OCI-LY7 (cell line): Measurements from ENCODE around the gene TEX14. TPM values are rescaled to one million over a fixed set of nuclear protein-coding genes. Genes with fewer than 3 reads are reported as not detected.
A peak's percentile ranks its signal among the peaks of the same experiment; 100 is the strongest.
"Not testable (repeated sequence)": the region's sequence is repeated elsewhere in the genome, so short reads cannot be mapped to it uniquely, and the experiment has no call there.

Experiments used
- BruUV-seq: library from RNA; stranded (reverse); fragments of 400-500 nt; replicated peaks from 2 replicates; lab custom pipeline; 2021; lab: Mats Ljungman, UMichigan
- CTCF ChIA-PET: fragments of 300-600 bp; sonication (Branson Sonifier 250); formaldehyde crosslinking; loops from one replicate; lab custom pipeline; 2022; ENCODE audit warnings: antibody characterized with exemption; ENCODE audit not compliant: unreplicated experiment; lab: Charles Lee
- POLR2A ChIA-PET: fragments of 300-600 bp; sonication (Branson Sonifier 250); formaldehyde crosslinking; loops from one replicate; lab custom pipeline; 2022; ENCODE audit warnings: antibody characterized with exemption; lab: Charles Lee
- DNase-seq: peaks from one replicate; pipeline ENCODE4 v3.0.0-alpha.2; 2015; ENCODE audit warnings: low spot score
- H2AFZ ChIP-seq: fragments of 200-600 bp; sonication (generic), shearing (Covaris generic); 2 replicates; pipeline ENCODE4 v1.6.1; 2014; ENCODE audit warnings: mild to moderate bottlenecking, antibody characterized with exemption, low read length, moderate library complexity
- H3K27ac ChIP-seq: fragments of 200-600 bp; sonication (generic); 2 replicates; pipeline ENCODE4 v1.5.1; 2014; ENCODE audit warnings: mixed run types, low read depth, mild to moderate bottlenecking, moderate library complexity, low read length, inconsistent platforms; ENCODE audit not compliant: poor library complexity, severe bottlenecking
- H3K36me3 ChIP-seq: fragments of 200-600 bp; sonication (generic); 2 replicates; pipeline ENCODE4 v1.6.1; 2014; ENCODE audit warnings: mild to moderate bottlenecking, antibody characterized with exemption, low read length, moderate library complexity, mixed read lengths; ENCODE audit not compliant: insufficient read depth
- H3K4me1 ChIP-seq: fragments of 200-600 bp; sonication (generic); 2 replicates; pipeline ENCODE4 v1.5.1; 2014; ENCODE audit warnings: mild to moderate bottlenecking, low read length; ENCODE audit not compliant: insufficient read depth, poor library complexity, severe bottlenecking
- H3K4me2 ChIP-seq: fragments of 200-600 bp; sonication (generic); 2 replicates; pipeline ENCODE4 v1.6.1; 2014; ENCODE audit warnings: mild to moderate bottlenecking, low read length
- H3K4me3 ChIP-seq: fragments of 200-600 bp; sonication (generic); 2 replicates; pipeline ENCODE4 v1.5.1; 2014; ENCODE audit warnings: mild to moderate bottlenecking, low read depth, low read length; ENCODE audit not compliant: poor library complexity, severe bottlenecking
- H3K79me2 ChIP-seq: fragments of 200-600 bp; sonication (generic); 2 replicates; pipeline ENCODE4 v1.6.1; 2016; ENCODE audit warnings: low read depth, mild to moderate bottlenecking, low read length, moderate library complexity, mixed read lengths; ENCODE audit not compliant: insufficient read depth
- H3K9me2 ChIP-seq: fragments of 200-600 bp; sonication (generic); 2 replicates; pipeline ENCODE4 v1.6.1; 2016; ENCODE audit warnings: mild to moderate bottlenecking, low read length, mixed read lengths; ENCODE audit not compliant: insufficient read depth
- H3K9me3 ChIP-seq: fragments of 200-600 bp; sonication (generic); 2 replicates; pipeline ENCODE4 v1.6.1; 2014; ENCODE audit warnings: mild to moderate bottlenecking, mixed run types, low read length, mixed read lengths
- H4K20me1 ChIP-seq: fragments of 200-600 bp; sonication (generic); 2 replicates; pipeline ENCODE4 v1.6.1; 2014; ENCODE audit warnings: mild to moderate bottlenecking, antibody characterized with exemption, low read length, moderate library complexity, mixed read lengths; ENCODE audit not compliant: insufficient read depth
- EZH2phosphoT487 ChIP-seq: fragments of 200-600 bp; sonication (generic); IDR thresholded peaks from 2 replicates; pipeline ENCODE4 v1.6.1; 2018; ENCODE audit warnings: low read depth, borderline replicate concordance, mild to moderate bottlenecking, mixed run types, antibody characterized with exemption, low read length, moderate library complexity, mixed read lengths
- intact Hi-C: fragments of 100-400 bp; cut with micrococcal nuclease; formaldehyde crosslinking; loops from one replicate; pipeline ENCODE4 v1.10.0; 2022; ENCODE audit not compliant: unreplicated experiment
- total RNA-seq, 2 experiments: library from RNA; depleted of rRNA in 1 of 2; stranded (reverse); fragments of >200 nt in 1 of 2; shearing (Covaris generic) in 1 of 2; gene quantifications; 2 replicates each; pipeline ENCODE4 v1.2.3, GENCODE V29; 2014 to 2022
- TF ChIP-seq, protein P1 (sequence below): fragments of 200-600 bp; sonication (generic); conservative IDR thresholded peaks from 2 replicates; pipeline ENCODE4 v1.5.1; 2014; ENCODE audit warnings: mild to moderate bottlenecking, antibody characterized with exemption, low read length, moderate library complexity, mixed read lengths

TEX14 gene
- total RNA-seq, 2 experiments from 2014 or later, result 0.69 to 2.3 TPM

DNA sequence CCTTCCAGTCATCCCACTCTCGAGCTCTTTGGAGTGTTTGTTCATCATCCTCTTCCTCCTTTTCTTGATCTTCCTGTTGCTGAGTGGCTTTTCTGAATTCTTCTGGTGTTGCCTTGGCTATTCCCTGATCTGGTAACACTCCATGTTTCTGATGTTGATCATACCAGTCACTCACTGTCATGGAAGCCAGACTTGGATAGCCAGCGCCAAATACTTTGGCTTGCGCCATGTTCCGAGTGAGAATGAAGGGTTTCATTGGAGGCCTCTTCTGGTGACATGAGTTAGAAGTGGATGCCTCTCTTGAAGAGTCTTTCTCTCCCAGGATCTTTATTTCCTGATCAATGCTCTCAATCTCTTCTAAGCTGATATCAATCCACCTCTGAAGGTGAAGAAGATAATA, 31.2 kb downstream of the TEX14 start:
- no peak for TF ChIP-seq EZH2phosphoT487
- TF ChIP-seq, protein P1, sequence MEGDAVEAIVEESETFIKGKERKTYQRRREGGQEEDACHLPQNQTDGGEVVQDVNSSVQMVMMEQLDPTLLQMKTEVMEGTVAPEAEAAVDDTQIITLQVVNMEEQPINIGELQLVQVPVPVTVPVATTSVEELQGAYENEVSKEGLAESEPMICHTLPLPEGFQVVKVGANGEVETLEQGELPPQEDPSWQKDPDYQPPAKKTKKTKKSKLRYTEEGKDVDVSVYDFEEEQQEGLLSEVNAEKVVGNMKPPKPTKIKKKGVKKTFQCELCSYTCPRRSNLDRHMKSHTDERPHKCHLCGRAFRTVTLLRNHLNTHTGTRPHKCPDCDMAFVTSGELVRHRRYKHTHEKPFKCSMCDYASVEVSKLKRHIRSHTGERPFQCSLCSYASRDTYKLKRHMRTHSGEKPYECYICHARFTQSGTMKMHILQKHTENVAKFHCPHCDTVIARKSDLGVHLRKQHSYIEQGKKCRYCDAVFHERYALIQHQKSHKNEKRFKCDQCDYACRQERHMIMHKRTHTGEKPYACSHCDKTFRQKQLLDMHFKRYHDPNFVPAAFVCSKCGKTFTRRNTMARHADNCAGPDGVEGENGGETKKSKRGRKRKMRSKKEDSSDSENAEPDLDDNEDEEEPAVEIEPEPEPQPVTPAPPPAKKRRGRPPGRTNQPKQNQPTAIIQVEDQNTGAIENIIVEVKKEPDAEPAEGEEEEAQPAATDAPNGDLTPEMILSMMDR, result no peak
- CTCF ChIA-PET, result no interaction called here
- no TSS peak for BruUV-seq

DNA sequence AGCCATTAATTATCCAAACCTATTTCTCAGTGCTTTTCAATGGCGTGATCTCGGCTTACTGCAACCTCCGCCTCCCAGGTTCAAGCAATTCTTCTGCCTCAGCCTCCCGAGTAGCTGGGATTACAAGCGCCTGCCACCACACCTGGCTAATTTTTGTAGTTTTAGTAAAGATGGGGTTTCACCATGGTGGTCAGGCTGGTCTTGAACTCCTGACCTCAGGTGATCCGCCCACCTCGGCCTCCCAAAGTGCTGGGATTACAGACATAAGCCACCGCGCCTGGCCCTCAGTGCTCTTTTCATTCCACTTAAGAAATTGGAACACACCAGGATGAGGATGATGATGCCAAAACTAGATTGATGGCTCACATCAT, 32.1 kb downstream of the TEX14 start:
- intact Hi-C loops, result loop anchor here (1.0 to 2.0 kb wide), 4 partner anchors 28 to 141 kb away; partner anchors contain the start of genes RAD51C and TEX14
- H3K36me3 ChIP-seq, H3K9me2 ChIP-seq, BruUV-seq, DNase-seq, H3K4me1 ChIP-seq, H3K79me2 ChIP-seq, H4K20me1 ChIP-seq, CTCF ChIA-PET, H3K9me3 ChIP-seq: not testable (repeated sequence)
- POLR2A ChIA-PET, result interaction anchor here (0.6 to 5.2 kb wide), 5 partner anchors 10 to 720 kb away, joined by 3 to 64 read pairs (median 4); partner anchors contain the start of gene TEX14
- Histone ChIP-seq H2AFZ (peak overlapping the region; percentile 94), H3K4me3 (peak overlapping the region; percentile 65), H3K27ac (peak overlapping the region; percentile 74), H3K4me2 (peak overlapping the region; percentile 86)

More for the DNA sequence above, 31.2 kb downstream of the TEX14 start:
- Histone ChIP-seq H3K27ac (no peak overlapping the region), H3K79me2 (no peaks in the 10 kb centered on the region), H3K4me1 (peaks cover 6% of the 10 kb centered on the region), H4K20me1 (no peaks in the 10 kb centered on the region), H3K9me3 (no peaks in the 10 kb centered on the region), H3K4me3 (no peak overlapping the region), H3K36me3 (no peaks in the 10 kb centered on the region), H2AFZ (no peak overlapping the region), H3K9me2 (no peaks in the 10 kb centered on the region), H3K4me2 (no peak overlapping the region)
- POLR2A ChIA-PET, result interaction anchor here (1.0 to 5.2 kb wide), 3 partner anchors 9 to 29 kb away, joined by 3 to 64 read pairs (median 12); no protein-coding TSS in a partner anchor
- no peak for DNase-seq
- intact Hi-C loops, result no loop called here

DNA sequence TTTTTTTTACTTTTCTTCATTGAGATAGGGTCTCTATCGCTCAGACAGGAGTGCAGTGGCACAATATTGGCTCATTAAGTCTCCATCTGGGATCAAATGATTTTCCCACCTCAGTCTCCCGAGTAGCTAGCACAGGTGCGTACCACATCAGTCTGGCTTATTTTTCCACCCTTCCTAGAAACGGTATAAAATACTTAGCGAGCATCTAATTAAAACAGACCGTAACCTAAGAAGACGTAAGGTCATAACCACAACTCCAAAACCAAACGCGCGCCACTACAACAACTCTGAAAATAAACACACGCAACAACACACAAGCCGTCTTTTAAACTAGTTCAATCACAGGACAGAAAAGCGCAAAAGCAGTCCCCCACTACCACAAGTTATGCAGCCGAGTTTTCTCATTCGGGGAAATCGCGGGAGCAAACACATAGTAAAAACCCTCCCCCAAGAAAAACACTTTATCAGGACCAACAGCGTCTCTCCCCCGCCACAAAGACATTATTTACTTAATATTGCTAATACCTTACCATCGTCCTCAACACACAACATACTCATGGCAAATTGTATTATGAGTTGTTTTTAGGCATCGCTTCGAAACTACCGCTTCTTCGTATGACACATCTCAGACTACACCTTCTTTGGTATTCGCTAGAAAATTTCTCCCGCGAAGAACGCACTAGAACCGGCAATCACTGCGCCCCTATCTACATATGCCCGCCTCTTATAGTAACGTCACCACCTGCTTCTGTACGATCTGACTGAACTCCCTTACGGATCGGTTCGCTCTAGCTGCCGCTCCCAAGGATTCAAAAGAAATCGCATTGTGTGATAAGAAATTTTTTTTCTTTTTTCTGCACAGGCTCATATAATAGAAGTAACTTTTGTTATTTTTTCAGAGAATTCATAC, 32.8 kb downstream of the TEX14 start:
- H3K4me2 ChIP-seq, result peak overlapping the region; percentile 86
- TF ChIP-seq, protein P1, result no peak; the same call in 1 of the 2 replicates
- no peak for TF ChIP-seq EZH2phosphoT487
- CTCF ChIA-PET, result no interaction called here
- no peaks in the 10 kb centered on the region for H3K9me3 ChIP-seq
- no peaks in the 10 kb centered on the region for H3K79me2 ChIP-seq
- intact Hi-C loops, result loop anchor here (1.0 to 2.0 kb wide), 4 partner anchors 28 to 141 kb away; partner anchors contain the start of genes RAD51C and TEX14
- BruUV-seq, result TSS peak; percentile 100
- POLR2A ChIA-PET, result interaction anchor here (0.6 to 5.2 kb wide), 6 partner anchors 27 to 996 kb away, joined by 3 to 64 read pairs (median 4); partner anchors contain the start of gene TEX14
- H4K20me1 ChIP-seq, result no peaks in the 10 kb centered on the region
- no peaks in the 10 kb centered on the region for H3K9me2 ChIP-seq
- H3K27ac ChIP-seq, result peak overlapping the region; percentile 74
- H3K36me3 ChIP-seq, result no peaks in the 10 kb centered on the region
- peak overlapping the region; percentile 65 for H3K4me3 ChIP-seq
- peaks cover 6% of the 10 kb centered on the region for H3K4me1 ChIP-seq
- peak overlapping the region; percentile 94 for H2AFZ ChIP-seq
- DNase-seq, result peak; percentile 92

DNA sequence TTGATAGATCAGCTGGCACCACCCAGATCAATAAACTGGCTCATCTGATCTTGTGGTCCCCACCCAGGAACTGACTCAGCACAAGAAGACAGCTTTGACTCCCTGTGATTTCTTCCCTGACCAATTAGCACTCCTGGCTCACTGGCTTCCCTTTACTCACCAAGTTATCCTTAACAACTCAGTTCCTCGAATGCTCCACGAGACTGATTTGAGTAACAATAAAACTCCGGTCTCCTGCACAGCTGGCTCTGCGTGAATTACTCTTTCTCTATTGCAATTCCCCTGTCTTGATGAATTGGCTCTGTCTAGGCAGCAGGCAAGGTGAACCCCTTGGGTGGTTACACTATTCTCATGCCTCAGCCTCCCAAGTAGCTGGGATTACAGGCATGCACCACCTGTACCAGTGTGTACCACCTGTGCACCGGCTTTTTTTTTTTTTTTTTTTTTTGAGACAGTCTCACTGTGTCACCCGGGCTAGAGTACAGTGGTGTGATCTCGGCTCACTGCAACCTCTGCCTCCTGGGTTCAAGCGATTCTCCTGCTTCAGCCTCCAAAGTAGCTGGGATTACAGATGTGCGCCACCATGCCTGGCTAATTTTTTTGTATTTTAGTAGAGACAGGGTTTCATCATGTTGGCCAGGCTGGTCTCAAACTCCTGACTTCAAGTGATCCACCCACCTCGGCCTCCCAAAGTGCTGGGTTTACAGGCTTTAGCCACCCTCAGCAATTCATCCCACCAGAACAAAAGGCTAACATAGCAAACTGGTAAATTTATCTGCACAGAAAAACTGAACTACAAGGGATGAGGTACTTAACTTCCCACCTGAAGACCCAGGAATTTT, 33.7 kb downstream of the TEX14 start:
- H2AFZ ChIP-seq, result peak overlapping the region; percentile 94; the same call in 1 of the 2 replicates
- H3K79me2 ChIP-seq, H3K9me3 ChIP-seq, H3K4me1 ChIP-seq, H3K9me2 ChIP-seq, BruUV-seq, CTCF ChIA-PET, H3K36me3 ChIP-seq, H4K20me1 ChIP-seq: not testable (repeated sequence)
- peak overlapping the region; percentile 86 for H3K4me2 ChIP-seq
- peak; percentile 9 for DNase-seq
- POLR2A ChIA-PET, result interaction anchor here (0.6 to 5.2 kb wide), 5 partner anchors 27 to 997 kb away, joined by 3 to 64 read pairs (median 4); no protein-coding TSS in a partner anchor
- peak overlapping the region; percentile 65 for H3K4me3 ChIP-seq
- intact Hi-C loops, result loop anchor here (2.0 kb wide), 1 partner anchor 71 kb away; no protein-coding TSS in a partner anchor
- peak overlapping the region; percentile 74 for H3K27ac ChIP-seq
